Stromal cell of bone marrow (primary cell): ENCODE data around the gene RSPO1.

Source experiments
- DNase-seq: peaks from one replicate; pipeline ENCODE4 v3.0.0-alpha.2; 2012; ENCODE audit warnings: low read depth

RSPO1 gene

GRCh38 chr1:37564892-37565291 lies 69.8 kb downstream of the RSPO1 start:
- no peak for DNase-seq

- DNase-seq: no peak
These were observed 71.7 kb downstream of the RSPO1 start for GRCh38 chr1:37562984-37563383.
